ENCODE results near the gene ZBTB49. TPM values are rescaled to one million over a fixed set of nuclear protein-coding genes. Genes with fewer than 3 reads are reported as not detected.

Gene ZBTB49
- total RNA-seq, 4 donors from 2014 or later = 3.1 to 10.7 (median 7.6) TPM

GRCh38 chr4:4330794-4331193 is 40.7 kb downstream of the ZBTB49 start:
- TF ChIP-seq CTCF (IDR thresholded peaks at IDR 0.05) = no peak
- no peak for ATAC-seq (ENCODE audit: low FRiP score)
- DNase-seq (ENCODE audit: low spot score) = no peak

GRCh38 chr4:4332529-4332928 is 42.5 kb downstream of the ZBTB49 start:
- ATAC-seq (ENCODE audit: low FRiP score) (no peak), DNase-seq (ENCODE audit: low spot score) (no peak)
- no peak for TF ChIP-seq CTCF (IDR thresholded peaks at IDR 0.05)

GRCh38 chr4:4333265-4333706 is 43.2 kb downstream of the ZBTB49 start:
- no peak for TF ChIP-seq CTCF (IDR thresholded peaks at IDR 0.05)
- ATAC-seq (ENCODE audit: low FRiP score) (no peak), DNase-seq (ENCODE audit: low spot score) (no peak)

- no peak for DNase-seq (ENCODE audit: low spot score)
- TF ChIP-seq CTCF (IDR thresholded peaks at IDR 0.05) = no peak
- no peak for ATAC-seq (ENCODE audit: low FRiP score)
These were observed 44.9 kb downstream of the ZBTB49 start for GRCh38 chr4:4334798-4335520.

GRCh38 chr4:4338210-4339001 is 48.4 kb downstream of the ZBTB49 start:
- DNase-seq (ENCODE audit: low spot score) = no peak
- peak; percentile 13 for ATAC-seq (ENCODE audit: low FRiP score)
- no peak for TF ChIP-seq CTCF (IDR thresholded peaks at IDR 0.05)

GRCh38 chr4:4339504-4340085 is 49.5 kb downstream of the ZBTB49 start:
- DNase-seq (ENCODE audit: low spot score) = no peak
- no peak for TF ChIP-seq CTCF (IDR thresholded peaks at IDR 0.05)
- ATAC-seq (ENCODE audit: low FRiP score) = no peak

Measured in omental fat pad (tissue), 4 donors.